ACC112 (cell line): Measurements from ENCODE around the gene TLX2.

Experiments used
- H2AFZ ChIP-seq: fragments of 200-600 bp; sonication (generic); one replicate; pipeline ENCODE4 v1.6.0; 2017; ENCODE audit warnings: antibody characterized with exemption, low read length; ENCODE audit not compliant: unreplicated experiment
- H3K27ac ChIP-seq: fragments of 200-600 bp; sonication (generic); 2 replicates; pipeline ENCODE4 v1.5.1; 2014; ENCODE audit warnings: low read depth, mild to moderate bottlenecking, antibody characterized with exemption, low read length, moderate library complexity
- H3K27me3 ChIP-seq: fragments of 200-600 bp; sonication (generic); 2 replicates; pipeline ENCODE4 v1.6.1; 2014; ENCODE audit warnings: mild to moderate bottlenecking, antibody characterized with exemption, low read length, moderate library complexity, mixed read lengths; ENCODE audit not compliant: insufficient read depth
- H3K36me3 ChIP-seq: fragments of 200-600 bp; sonication (generic); 2 replicates; pipeline ENCODE4 v1.6.1; 2016; ENCODE audit warnings: mild to moderate bottlenecking, antibody characterized with exemption, low read length, moderate library complexity, mixed read lengths; ENCODE audit not compliant: insufficient read depth
- H3K4me1 ChIP-seq: fragments of 200-600 bp; sonication (generic); one replicate; pipeline ENCODE4 v1.6.1; 2016; ENCODE audit warnings: low read length, mixed read lengths; ENCODE audit not compliant: insufficient read depth, unreplicated experiment, control insufficient read depth
- H3K4me3 ChIP-seq: fragments of 200-600 bp; sonication (generic); 2 replicates; pipeline ENCODE4 v1.5.1; 2014; ENCODE audit warnings: mild to moderate bottlenecking, low read depth, low read length
- H3K79me2 ChIP-seq: fragments of 200-600 bp; sonication (generic); one replicate; pipeline ENCODE4 v1.6.0; 2016; ENCODE audit warnings: low read length; ENCODE audit not compliant: control insufficient read depth, unreplicated experiment, insufficient read depth

The TLX2 gene

DNA sequence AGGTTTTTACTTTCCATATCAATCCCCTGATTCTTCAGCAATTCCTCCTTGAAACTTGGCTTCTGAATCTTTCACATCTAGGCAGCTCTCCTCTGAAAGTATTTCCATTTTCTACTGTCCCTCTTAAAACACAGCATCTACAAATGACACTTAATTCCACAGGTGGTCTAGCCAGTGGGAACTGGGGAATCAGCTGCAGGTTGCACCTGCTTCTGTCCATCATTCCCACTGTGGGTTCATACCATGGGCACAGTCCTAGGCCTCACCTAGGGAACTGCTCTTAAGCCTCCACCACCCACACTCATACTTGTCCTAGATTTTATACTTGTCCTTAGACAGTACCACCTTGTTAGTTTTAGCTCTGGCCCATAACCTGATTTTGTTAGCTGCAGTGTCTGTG, 37.3 kb downstream of the TLX2 start:
- no peak overlapping the region for H2AFZ ChIP-seq
- no peaks in the 10 kb centered on the region for H3K27me3 ChIP-seq
- peaks cover 75% of the 10 kb centered on the region for H3K79me2 ChIP-seq
- H3K27ac ChIP-seq = peak overlapping the region; percentile 89
- H3K4me3 ChIP-seq = peak overlapping the region; percentile 97
- peaks cover 53% of the 10 kb centered on the region for H3K4me1 ChIP-seq
- H3K36me3 ChIP-seq = peaks cover 15% of the 10 kb centered on the region

GRCh38 chr2:74551942-74552913, 38.0 kb downstream of the TLX2 start:
- Histone ChIP-seq H3K4me1 (peaks cover 59% of the 10 kb centered on the region), H3K27me3 (no peaks in the 10 kb centered on the region), H3K79me2 (peaks cover 81% of the 10 kb centered on the region), H3K36me3 (peaks cover 18% of the 10 kb centered on the region), H2AFZ (peak overlapping the region; percentile 53), H3K4me3 (peak overlapping the region; percentile 97), H3K27ac (peak overlapping the region; percentile 89)

DNA sequence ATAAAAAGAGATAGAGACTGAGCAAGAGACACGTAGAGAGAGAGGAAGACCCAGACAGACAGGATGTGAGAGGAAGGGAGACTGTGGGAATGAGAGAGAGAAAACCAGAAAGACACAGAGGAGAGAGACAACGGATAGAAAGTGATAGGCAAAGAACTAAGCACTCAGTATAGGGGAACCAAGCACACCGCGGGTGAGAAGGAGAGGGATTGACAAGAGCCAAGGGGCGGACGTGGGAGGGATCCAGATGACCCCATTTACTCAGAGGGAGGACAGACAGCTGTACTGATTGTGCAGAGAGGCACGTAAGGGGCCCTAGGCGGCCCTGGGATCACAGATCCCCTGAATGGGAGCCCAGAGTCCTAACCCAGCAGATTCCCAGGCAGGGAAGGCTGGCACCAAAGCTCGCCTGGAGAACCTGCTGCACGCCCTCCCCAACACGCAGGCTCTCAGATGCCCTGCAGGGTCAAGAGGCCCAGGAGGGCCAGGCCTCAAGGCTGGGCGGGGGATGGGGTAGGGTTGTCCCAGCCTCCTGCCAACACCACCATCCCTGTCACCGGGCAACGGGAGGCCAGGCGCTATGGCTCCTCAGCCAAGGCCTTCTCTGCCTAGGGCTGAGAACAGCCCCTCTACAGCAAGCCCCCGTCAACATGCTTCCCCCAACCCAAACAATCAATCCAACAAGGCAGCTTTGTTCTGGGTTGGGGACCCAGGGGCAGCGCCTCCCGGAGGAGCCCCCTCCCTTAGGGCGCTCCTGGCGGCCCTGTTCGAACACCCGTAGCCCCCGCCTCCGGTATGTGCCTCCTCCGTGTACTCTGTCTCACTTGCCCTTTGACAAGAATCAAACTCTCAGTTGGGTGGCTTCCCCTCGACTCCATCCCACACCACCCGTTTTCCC, 38.9 kb downstream of the TLX2 start:
- Histone ChIP-seq H3K27me3 (no peaks in the 10 kb centered on the region), H3K36me3 (peaks cover 16% of the 10 kb centered on the region; the same call in 1 of the 2 replicates), H2AFZ (peak overlapping the region; percentile 53), H3K4me1 (peaks cover 56% of the 10 kb centered on the region), H3K79me2 (peaks cover 79% of the 10 kb centered on the region), H3K4me3 (peak overlapping the region; percentile 97), H3K27ac (peak overlapping the region; percentile 89)

- Histone ChIP-seq H3K27me3 (no peaks in the 10 kb centered on the region), H3K27ac (peak within 1 kb of the TSS; percentile 89), H3K4me1 (peaks cover 56% of the 10 kb centered on the region), H3K4me3 (peak within 1 kb of the TSS; percentile 97), H2AFZ (peak within 1 kb of the TSS; percentile 63), H3K36me3 (peaks cover 15% of the 10 kb centered on the region; the same call in 1 of the 2 replicates), H3K79me2 (peaks cover 73% of the 10 kb centered on the region)
Observed at GRCh38 chr2:74553892-74554819, 39.9 kb downstream of the TLX2 start, which contains the start of the genes DOK1 and LOXL3. TSS of gene DOK1 (plus strand) at chr2:74554720. CDS start at chr2:74554755, 35 bp downstream. TSS of gene LOXL3 (minus strand) at chr2:74553942. CDS start at chr2:74552634, 1,308 bp downstream.

DNA sequence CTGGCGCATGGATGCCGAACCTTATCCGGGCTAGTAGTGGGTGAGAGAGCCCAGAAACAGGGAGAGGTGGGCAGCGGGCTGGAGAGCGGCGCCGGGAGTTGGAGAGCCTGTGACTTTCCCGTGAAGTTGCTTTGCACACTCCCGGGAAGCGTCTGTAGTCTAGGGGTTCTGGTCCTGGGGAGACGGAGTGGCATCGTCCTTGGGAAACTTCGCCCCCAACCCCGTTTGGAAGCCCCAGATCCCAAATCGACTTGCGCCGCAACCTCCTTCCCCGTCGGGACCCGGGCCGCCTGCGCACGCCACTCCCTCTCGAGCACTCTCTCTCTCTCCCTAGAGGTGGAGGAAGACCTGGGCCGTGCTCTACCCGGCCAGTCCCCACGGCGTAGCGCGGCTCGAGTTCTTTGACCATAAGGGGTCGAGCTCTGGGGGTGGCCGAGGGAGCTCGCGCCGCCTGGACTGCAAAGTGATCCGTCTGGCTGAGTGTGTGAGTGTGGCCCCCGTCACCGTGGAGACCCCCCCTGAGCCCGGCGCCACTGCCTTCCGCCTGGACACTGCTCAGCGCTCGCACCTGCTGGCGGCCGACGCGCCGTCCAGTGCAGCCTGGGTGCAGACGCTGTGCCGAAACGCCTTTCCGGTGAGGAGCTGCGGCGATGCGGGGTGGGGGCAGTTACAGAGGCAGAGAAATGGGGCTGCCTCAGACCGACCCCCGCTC, 40.7 kb downstream of the TLX2 start:
- H3K4me3 ChIP-seq = peak overlapping the region; percentile 97
- H3K36me3 ChIP-seq = peaks cover 9% of the 10 kb centered on the region; the same call in 1 of the 2 replicates
- H3K79me2 ChIP-seq = peaks cover 65% of the 10 kb centered on the region
- peak overlapping the region; percentile 89 for H3K27ac ChIP-seq
- H2AFZ ChIP-seq = peak overlapping the region; percentile 49
- no peaks in the 10 kb centered on the region for H3K27me3 ChIP-seq
- H3K4me1 ChIP-seq = peaks cover 51% of the 10 kb centered on the region

- peaks cover 7% of the 10 kb centered on the region; the same call in 1 of the 2 replicates for H3K36me3 ChIP-seq
- H3K27ac ChIP-seq = peak overlapping the region; percentile 89; the same call in 1 of the 2 replicates
- no peak overlapping the region for H2AFZ ChIP-seq
- peaks cover 58% of the 10 kb centered on the region for H3K79me2 ChIP-seq
- peaks cover 49% of the 10 kb centered on the region for H3K4me1 ChIP-seq
- no peaks in the 10 kb centered on the region for H3K27me3 ChIP-seq
- peak overlapping the region; percentile 97 for H3K4me3 ChIP-seq
Observed at GRCh38 chr2:74555610-74556103, 41.4 kb downstream of the TLX2 start.

DNA sequence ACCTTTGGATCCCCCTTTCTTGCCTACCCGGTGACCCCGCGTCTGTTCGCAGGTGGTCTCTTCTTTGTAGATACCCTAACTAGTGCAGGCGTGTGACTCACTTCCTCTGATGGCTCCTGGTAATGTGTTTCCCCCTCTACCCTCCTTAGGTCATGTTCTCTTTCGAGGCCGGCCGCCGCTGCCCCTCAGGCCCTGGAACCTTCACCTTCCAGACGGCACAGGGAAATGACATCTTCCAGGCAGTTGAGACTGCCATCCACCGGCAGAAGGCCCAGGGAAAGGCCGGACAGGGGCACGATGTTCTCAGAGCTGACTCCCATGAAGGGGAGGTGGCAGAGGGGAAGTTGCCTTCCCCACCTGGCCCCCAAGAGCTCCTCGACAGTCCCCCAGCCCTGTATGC, 41.9 kb downstream of the TLX2 start:
- H3K36me3 ChIP-seq = peaks cover 7% of the 10 kb centered on the region; the same call in 1 of the 2 replicates
- H3K4me3 ChIP-seq = peak overlapping the region; percentile 97
- no peak overlapping the region for H3K27ac ChIP-seq
- no peaks in the 10 kb centered on the region for H3K27me3 ChIP-seq
- H3K79me2 ChIP-seq = peaks cover 53% of the 10 kb centered on the region
- no peak overlapping the region for H2AFZ ChIP-seq
- H3K4me1 ChIP-seq = peaks cover 46% of the 10 kb centered on the region

- H3K27me3 ChIP-seq = no peaks in the 10 kb centered on the region
- no peak overlapping the region for H2AFZ ChIP-seq
- peaks cover 46% of the 10 kb centered on the region for H3K79me2 ChIP-seq
- peaks cover 39% of the 10 kb centered on the region for H3K4me1 ChIP-seq
- no peak overlapping the region for H3K27ac ChIP-seq
- 0 out of 2 replicates have a peak overlapping the region, but pooled peaks have one; percentile 13 for H3K4me3 ChIP-seq
- peaks cover 4% of the 10 kb centered on the region; the same call in 1 of the 2 replicates for H3K36me3 ChIP-seq
Observed at GRCh38 chr2:74556831-74557370, 42.7 kb downstream of the TLX2 start.
